HCT116 (cell line): ENCODE data around the gene MED13L.

Experiments used
- EZH2 ChIP-seq: fragments of 200-600 bp; sonication (generic); IDR thresholded peaks from 2 replicates; pipeline ENCODE4 v1.6.1; 2017; ENCODE audit warnings: antibody characterized with exemption, mixed run types
- EZH2phosphoT487 ChIP-seq: fragments of 200-600 bp; IDR thresholded peaks from 2 replicates; pipeline ENCODE4 v1.6.1; 2018; ENCODE audit warnings: antibody characterized with exemption, borderline replicate concordance
- POLR2A ChIP-seq: IDR thresholded peaks from 2 replicates; pipeline ENCODE4 v1.7.0; 2011; ENCODE audit warnings: borderline replicate concordance; ENCODE audit not compliant: insufficient read depth, insufficient read length; ENCODE audit errors: extremely low read depth
- POLR2AphosphoS5 ChIP-seq: IDR thresholded peaks from 2 replicates; pipeline ENCODE4 v1.6.1; 2011; ENCODE audit warnings: mild to moderate bottlenecking, low read depth, low read length, moderate library complexity
- RAD21 ChIP-seq: IDR thresholded peaks from 2 replicates; pipeline ENCODE4 v1.6.1; 2012; ENCODE audit warnings: low read depth, mild to moderate bottlenecking
- TF ChIP-seq, protein P1 (sequence below), 3 experiments: fragments of 200-600 bp in 1 of 3; sonication (generic) in 1 of 3; IDR thresholded peaks in 2 of 3; conservative IDR thresholded peaks in 1 of 3; 2 replicates each; pipeline ENCODE4 v1.5.1; 2012 to 2017; ENCODE audit warnings: low read depth in 2 of 3, low read length in 2 of 3, antibody characterized with exemption in 1 of 3, borderline replicate concordance in 1 of 3, control low read depth in 1 of 3, mild to moderate bottlenecking in 1 of 3, mixed read lengths in 1 of 3, mixed run types in 1 of 3, moderate library complexity in 1 of 3; ENCODE audit not compliant: insufficient read depth in 1 of 3

DNA sequence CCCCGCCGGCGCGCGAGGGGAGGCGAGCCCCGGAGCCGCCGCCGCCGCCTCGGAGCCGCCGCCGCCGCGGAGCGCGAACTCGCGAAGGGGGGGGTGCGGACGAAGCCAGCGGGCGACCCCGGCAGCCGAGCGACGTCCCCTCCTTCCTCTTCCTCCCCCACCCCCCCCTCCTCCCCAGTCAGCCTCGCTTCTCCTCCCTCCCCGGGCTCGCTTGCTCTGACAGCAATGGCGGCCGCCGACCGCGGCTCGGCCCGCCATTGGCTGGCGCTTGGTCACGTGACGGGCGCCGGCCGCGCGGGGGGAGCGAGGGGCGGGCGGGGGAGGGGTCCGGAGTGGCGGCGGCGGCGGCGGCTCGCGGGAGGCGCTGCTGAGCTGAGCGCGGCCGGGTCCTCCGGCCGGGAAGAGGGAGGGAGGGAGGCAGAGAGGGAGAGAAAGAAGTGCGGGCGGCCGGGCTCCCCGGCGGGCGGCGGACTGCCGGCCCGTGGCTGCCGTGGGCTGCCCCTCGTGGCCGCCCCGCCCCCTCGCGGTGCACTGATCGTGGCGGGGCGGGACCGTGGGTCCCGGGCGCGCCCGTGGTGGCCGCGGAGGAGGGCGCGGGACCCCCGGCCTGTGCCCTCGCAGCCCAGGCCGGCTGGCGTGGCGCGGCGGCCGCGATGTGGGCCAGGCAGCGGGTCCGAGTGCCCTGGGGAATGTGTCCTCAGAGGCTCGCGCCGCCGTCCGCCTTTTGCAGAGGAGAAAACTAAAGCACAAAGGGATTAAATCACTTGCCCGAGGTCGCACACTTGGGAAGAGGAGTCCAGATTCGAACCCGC lies at the start of gene MED13L:
- no peak for TF ChIP-seq EZH2
- TF ChIP-seq POLR2AphosphoS5, result peak; percentile 54; the same call in 1 of the 2 replicates
- no peak for TF ChIP-seq EZH2phosphoT487
- no peak for TF ChIP-seq POLR2A
- TF ChIP-seq RAD21, result peak; percentile 65
- TF ChIP-seq, protein P1, sequence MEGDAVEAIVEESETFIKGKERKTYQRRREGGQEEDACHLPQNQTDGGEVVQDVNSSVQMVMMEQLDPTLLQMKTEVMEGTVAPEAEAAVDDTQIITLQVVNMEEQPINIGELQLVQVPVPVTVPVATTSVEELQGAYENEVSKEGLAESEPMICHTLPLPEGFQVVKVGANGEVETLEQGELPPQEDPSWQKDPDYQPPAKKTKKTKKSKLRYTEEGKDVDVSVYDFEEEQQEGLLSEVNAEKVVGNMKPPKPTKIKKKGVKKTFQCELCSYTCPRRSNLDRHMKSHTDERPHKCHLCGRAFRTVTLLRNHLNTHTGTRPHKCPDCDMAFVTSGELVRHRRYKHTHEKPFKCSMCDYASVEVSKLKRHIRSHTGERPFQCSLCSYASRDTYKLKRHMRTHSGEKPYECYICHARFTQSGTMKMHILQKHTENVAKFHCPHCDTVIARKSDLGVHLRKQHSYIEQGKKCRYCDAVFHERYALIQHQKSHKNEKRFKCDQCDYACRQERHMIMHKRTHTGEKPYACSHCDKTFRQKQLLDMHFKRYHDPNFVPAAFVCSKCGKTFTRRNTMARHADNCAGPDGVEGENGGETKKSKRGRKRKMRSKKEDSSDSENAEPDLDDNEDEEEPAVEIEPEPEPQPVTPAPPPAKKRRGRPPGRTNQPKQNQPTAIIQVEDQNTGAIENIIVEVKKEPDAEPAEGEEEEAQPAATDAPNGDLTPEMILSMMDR (IDR thresholded peaks at IDR 0.05 in 2 of 3, conservative IDR thresholded peaks at IDR 0.05 in 1 of 3; ENCODE audit: borderline replicate concordance in 1 of 3, insufficient read depth in 1 of 3, low read depth in 2 of 3, low read length in 2 of 3), result peak in 1 of 3 experiments; percentile 24; a peak in 2 of 6 replicates
